ENCODE results near the gene ZP4.

ZP4 gene

GRCh38 chr1:237890822-237891221 lies at the start of gene ZP4:
ZP4 (minus strand) TSS chr1:237890922; CDS start chr1:237890635, 287 bp downstream.
- no peak for TF ChIP-seq REST (IDR thresholded peaks at IDR 0.05; ENCODE audit: low read depth)
- no peak for TF ChIP-seq TEAD4 (IDR thresholded peaks at IDR 0.05)
- no peak for TF ChIP-seq YY1 (IDR thresholded peaks at IDR 0.05; ENCODE audit: low read depth)
- TF ChIP-seq NFIC (IDR thresholded peaks at IDR 0.05), result no peak

GRCh38 chr1:237938553-237938952 lies 47.8 kb upstream of the ZP4 start:
- no peak for TF ChIP-seq FOXM1 (IDR thresholded peaks at IDR 0.05; ENCODE audit: borderline replicate concordance, low read depth)
- TF ChIP-seq USF1 (IDR thresholded peaks at IDR 0.05), result no peak
- TF ChIP-seq RAD21 (IDR thresholded peaks at IDR 0.05; ENCODE audit: low read depth), result peak; percentile 12; the same call in 1 of the 2 replicates
- no peak for TF ChIP-seq TAF1 (IDR thresholded peaks at IDR 0.05; ENCODE audit: low read depth)
- TF ChIP-seq EGR1 (IDR thresholded peaks at IDR 0.05), result no peak

- TF ChIP-seq MAX (IDR thresholded peaks at IDR 0.05), result no peak
- TF ChIP-seq CREB1 (IDR thresholded peaks at IDR 0.05; ENCODE audit: low read depth), result no peak
- no peak for TF ChIP-seq ZBTB7A (IDR thresholded peaks at IDR 0.05; ENCODE audit: low read depth)
- TF ChIP-seq CEBPB (IDR thresholded peaks at IDR 0.05), result no peak
- no peak for TF ChIP-seq EP300 (IDR thresholded peaks at IDR 0.05; ENCODE audit: borderline replicate concordance)
- no peak for TF ChIP-seq YY1 (IDR thresholded peaks at IDR 0.05; ENCODE audit: low read depth)
- TF ChIP-seq REST (IDR thresholded peaks at IDR 0.05; ENCODE audit: low read depth), result no peak
- TF ChIP-seq FOXM1 (IDR thresholded peaks at IDR 0.05; ENCODE audit: borderline replicate concordance, low read depth), result no peak
- TF ChIP-seq RAD21 (IDR thresholded peaks at IDR 0.05; ENCODE audit: low read depth), result no peak
- no peak for TF ChIP-seq EGR1 (IDR thresholded peaks at IDR 0.05)
- TF ChIP-seq TCF12 (IDR thresholded peaks at IDR 0.05; ENCODE audit: low read depth), result no peak
- no peak for TF ChIP-seq TEAD4 (IDR thresholded peaks at IDR 0.05)
- no peak for TF ChIP-seq USF1 (IDR thresholded peaks at IDR 0.05)
- TF ChIP-seq NFIC (IDR thresholded peaks at IDR 0.05), result no peak
- TF ChIP-seq TAF1 (IDR thresholded peaks at IDR 0.05; ENCODE audit: low read depth), result no peak
These were observed 47.3 kb upstream of the ZP4 start for GRCh38 chr1:237938068-237938467.

- no peak for TF ChIP-seq CEBPB (IDR thresholded peaks at IDR 0.05)
- TF ChIP-seq TEAD4 (IDR thresholded peaks at IDR 0.05), result no peak
- no peak for TF ChIP-seq TAF1 (IDR thresholded peaks at IDR 0.05; ENCODE audit: low read depth)
- no peak for TF ChIP-seq EGR1 (IDR thresholded peaks at IDR 0.05)
- TF ChIP-seq ZBTB7A (IDR thresholded peaks at IDR 0.05; ENCODE audit: low read depth), result no peak
- no peak for TF ChIP-seq MAX (IDR thresholded peaks at IDR 0.05)
These were observed 42.1 kb upstream of the ZP4 start for GRCh38 chr1:237932816-237933215.

GRCh38 chr1:237931581-237931980 lies 40.9 kb upstream of the ZP4 start:
- TF ChIP-seq CEBPB (IDR thresholded peaks at IDR 0.05) (no peak), ZBTB7A (IDR thresholded peaks at IDR 0.05; ENCODE audit: low read depth) (no peak), CREB1 (IDR thresholded peaks at IDR 0.05; ENCODE audit: low read depth) (no peak), USF1 (IDR thresholded peaks at IDR 0.05) (no peak), TEAD4 (IDR thresholded peaks at IDR 0.05) (no peak), NFIC (IDR thresholded peaks at IDR 0.05) (no peak), EGR1 (IDR thresholded peaks at IDR 0.05) (no peak), YY1 (IDR thresholded peaks at IDR 0.05; ENCODE audit: low read depth) (no peak), MAX (IDR thresholded peaks at IDR 0.05) (no peak), RAD21 (IDR thresholded peaks at IDR 0.05; ENCODE audit: low read depth) (no peak), TAF1 (IDR thresholded peaks at IDR 0.05; ENCODE audit: low read depth) (no peak), FOXM1 (IDR thresholded peaks at IDR 0.05; ENCODE audit: borderline replicate concordance, low read depth) (no peak), TCF12 (IDR thresholded peaks at IDR 0.05; ENCODE audit: low read depth) (no peak), EP300 (IDR thresholded peaks at IDR 0.05; ENCODE audit: borderline replicate concordance) (no peak), REST (IDR thresholded peaks at IDR 0.05; ENCODE audit: low read depth) (no peak)
